Sigmoid colon (tissue), 7 donors: ENCODE results near the gene RIMS4. TPM values are rescaled to one million over a fixed set of nuclear protein-coding genes. Genes with fewer than 3 reads are reported as not detected.

Source experiments
- DNase-seq: peaks from one replicate; pipeline ENCODE4 v3.0.0-alpha.2; 2019
- H3K27ac ChIP-seq, 4 donors: fragments of 200-600 bp; sonication (generic); one replicate each; pipeline ENCODE4 v1.5.1; 2016 to 2019; ENCODE audit warnings: mild to moderate bottlenecking in 1 of 4
- H3K27me3 ChIP-seq, 3 donors: fragments of 200-600 bp; sonication (generic); one replicate each; pipeline ENCODE4 v1.5.1; 2019; ENCODE audit warnings: mild to moderate bottlenecking in 1 of 3
- H3K36me3 ChIP-seq, 4 donors: fragments of 200-600 bp; sonication (generic); one replicate each; pipeline ENCODE4 v1.5.1; 2016 to 2019
- H3K4me1 ChIP-seq, 4 donors: fragments of 200-600 bp; sonication (generic); one replicate each; pipeline ENCODE4 v1.5.1; 2017 to 2019
- H3K4me3 ChIP-seq, 4 donors: fragments of 200-600 bp; sonication (generic); one replicate each; pipeline ENCODE4 v1.5.1; 2017 to 2019; ENCODE audit warnings: mild to moderate bottlenecking in 2 of 4, moderate library complexity in 1 of 4
- H3K9me3 ChIP-seq, 4 donors: fragments of 200-600 bp in 3 of 4; sonication (generic) in 3 of 4; one replicate each; pipeline versions ENCODE4 v1.5.1 to v1.6.1; 2013 to 2019
- CTCF ChIP-seq, 4 experiments: fragments of 450-650 bp in 3 of 4; fragments of 200-600 bp in 1 of 4; IDR thresholded peaks; one replicate each; pipeline ENCODE4 v1.5.1; 2016 to 2019; ENCODE audit warnings: antibody characterized with exemption in 4 of 4, mild to moderate bottlenecking in 3 of 4, moderate library complexity in 2 of 4
- EP300 ChIP-seq, 4 donors: sonication (generic); formaldehyde crosslinking; IDR thresholded peaks; one replicate each; pipeline ENCODE4 v1.6.1; 2017; ENCODE audit warnings: antibody characterized with exemption in 4 of 4
- POLR2A ChIP-seq, 2 donors: fragments of 450-650 bp; IDR thresholded peaks; one replicate each; pipeline ENCODE4 v1.6.1; 2016; ENCODE audit warnings: antibody characterized with exemption in 2 of 2, mild to moderate bottlenecking in 2 of 2, moderate library complexity in 2 of 2
- POLR2AphosphoS5 ChIP-seq, 4 donors: sonication (generic); formaldehyde crosslinking; IDR thresholded peaks; one replicate each; pipeline ENCODE4 v1.6.1; 2017; ENCODE audit warnings: antibody characterized with exemption in 4 of 4
- WGBS, 2 donors: extraction: QIAGEN DNeasy Blood & Tissue Kit; methylation state at CpG; one replicate each; pipeline ENCODE4 v1.1.7; 2013; 5-methylcytosine and 5-hydroxymethylcytosine counted together
- intact Hi-C: fragments of 100-400 bp; cut with DNase I; formaldehyde crosslinking; loops from one replicate; pipeline ENCODE4 v1.15.1; 2023
- polyA plus RNA-seq, 3 donors: library from polyadenylated mRNA; stranded (reverse); fragments of 200-250 nt; gene quantifications; one replicate each; pipeline ENCODE4 v1.2.3, GENCODE V29; 2013
- total RNA-seq, 4 donors: library from RNA; depleted of rRNA; stranded (reverse); fragments of >200 nt; gene quantifications; one replicate each; pipeline ENCODE4 v1.1.0, GENCODE V29; 2016
- donor health status: healthy with polysubstance abuse.
- donor health status: Bipolar disorder and iron deficiency.
- donor health status: healthy.

The RIMS4 gene
- total and polyA plus RNA-seq, 7 donors: 0.14 to 2.1 (median 0.55) TPM

GRCh38 chr20:44717986-44718385 is 92.4 kb downstream of the RIMS4 start:
- intact Hi-C loops: no loop called here
- WGBS, 2 donors: 28 to 66% methylated on average over 10 of the region's 10 CpGs
- Histone ChIP-seq H3K9me3 (peaks cover 0 to 2% (median 0%) of the 10 kb centered on the region in 4 donors), H3K4me1 (peaks cover 0 to 41% (median 32%) of the 10 kb centered on the region in 4 donors), H3K27ac (peak overlapping the region in 1 of 4 donors; percentile 83), H3K27me3 (no peaks in the 10 kb centered on the region), H3K36me3 (no peaks in the 10 kb centered on the region), H3K4me3 (no peak overlapping the region)
- TF ChIP-seq POLR2AphosphoS5 (IDR thresholded peaks at IDR 0.05) (no peak), CTCF (IDR thresholded peaks at IDR 0.05) (no peak), EP300 (IDR thresholded peaks at IDR 0.05) (no peak), POLR2A (IDR thresholded peaks at IDR 0.05) (no peak)
- peak; percentile 59 for DNase-seq

GRCh38 chr20:44716309-44717106 is 93.8 kb downstream of the RIMS4 start:
- DNase-seq: peak; percentile 55
- H3K27me3 ChIP-seq: no peaks in the 10 kb centered on the region
- H3K4me1 ChIP-seq: peaks cover 0 to 40% (median 30%) of the 10 kb centered on the region in 4 donors
- 80 to 91% methylated on average over 13 of the region's 13 CpGs for WGBS, 2 donors
- no peak for TF ChIP-seq EP300 (IDR thresholded peaks at IDR 0.05)
- no peak for TF ChIP-seq POLR2A (IDR thresholded peaks at IDR 0.05)
- no peak for TF ChIP-seq CTCF (IDR thresholded peaks at IDR 0.05)
- TF ChIP-seq POLR2AphosphoS5 (IDR thresholded peaks at IDR 0.05): no peak
- no peak overlapping the region for H3K4me3 ChIP-seq
- no peaks in the 10 kb centered on the region for H3K36me3 ChIP-seq
- H3K9me3 ChIP-seq: no peaks in the 10 kb centered on the region
- intact Hi-C loops: no loop called here
- peak overlapping the region in 3 of 4 donors; percentile 24 to 83 (median 38) for H3K27ac ChIP-seq

- Histone ChIP-seq H3K27ac (peak overlapping the region in 3 of 4 donors; percentile 62 to 83 (median 71)), H3K27me3 (no peaks in the 10 kb centered on the region), H3K4me1 (peaks cover 0 to 32% (median 26%) of the 10 kb centered on the region in 4 donors), H3K36me3 (no peaks in the 10 kb centered on the region), H3K4me3 (peak overlapping the region in 2 of 4 donors; percentile 5 to 9), H3K9me3 (no peaks in the 10 kb centered on the region)
- TF ChIP-seq CTCF (IDR thresholded peaks at IDR 0.05): no peak
- TF ChIP-seq POLR2AphosphoS5 (IDR thresholded peaks at IDR 0.05): no peak
- TF ChIP-seq EP300 (IDR thresholded peaks at IDR 0.05): no peak
- TF ChIP-seq POLR2A (IDR thresholded peaks at IDR 0.05): no peak
- 77 to 87% methylated on average over 5 of the region's 5 CpGs for WGBS, 2 donors
- intact Hi-C loops: no loop called here
- DNase-seq: peak; percentile 52
Measured at GRCh38 chr20:44715499-44716308, 94.6 kb downstream of the RIMS4 start.

- TF ChIP-seq CTCF (IDR thresholded peaks at IDR 0.05): no peak
- TF ChIP-seq POLR2AphosphoS5 (IDR thresholded peaks at IDR 0.05): peak in 1 of 4 donors; percentile 12
- no peak for TF ChIP-seq POLR2A (IDR thresholded peaks at IDR 0.05)
- DNase-seq: peak; percentile 89
- H3K9me3 ChIP-seq: no peaks in the 10 kb centered on the region
- no peaks in the 10 kb centered on the region for H3K27me3 ChIP-seq
- intact Hi-C loops: no loop called here
- WGBS, 2 donors: 10 to 50% methylated on average over 28 of the region's 28 CpGs
- H3K27ac ChIP-seq: peak within 1 kb of the TSS; percentile 25 to 83 (median 66)
- H3K36me3 ChIP-seq: no peaks in the 10 kb centered on the region
- H3K4me3 ChIP-seq: peak within 1 kb of the TSS in 3 of 4 donors; percentile 5 to 19 (median 9)
- H3K4me1 ChIP-seq: peaks cover 0 to 26% (median 19%) of the 10 kb centered on the region in 4 donors
Measured at GRCh38 chr20:44714701-44715498, 95.4 kb downstream of the RIMS4 start, which contains the start of gene CCN5. TSS of gene CCN5 (plus strand) at chr20:44715369. CDS start at chr20:44715391, 22 bp downstream.
